A204.1 (cell line): ENCODE data around the gene XYLT1.

Experiments
- FAIRE-seq: peaks from 2 replicates; lab custom pipeline; 2012; peaks lifted over from hg19 to GRCh38; lab: Jason Lieb, UNC

The XYLT1 gene

DNA sequence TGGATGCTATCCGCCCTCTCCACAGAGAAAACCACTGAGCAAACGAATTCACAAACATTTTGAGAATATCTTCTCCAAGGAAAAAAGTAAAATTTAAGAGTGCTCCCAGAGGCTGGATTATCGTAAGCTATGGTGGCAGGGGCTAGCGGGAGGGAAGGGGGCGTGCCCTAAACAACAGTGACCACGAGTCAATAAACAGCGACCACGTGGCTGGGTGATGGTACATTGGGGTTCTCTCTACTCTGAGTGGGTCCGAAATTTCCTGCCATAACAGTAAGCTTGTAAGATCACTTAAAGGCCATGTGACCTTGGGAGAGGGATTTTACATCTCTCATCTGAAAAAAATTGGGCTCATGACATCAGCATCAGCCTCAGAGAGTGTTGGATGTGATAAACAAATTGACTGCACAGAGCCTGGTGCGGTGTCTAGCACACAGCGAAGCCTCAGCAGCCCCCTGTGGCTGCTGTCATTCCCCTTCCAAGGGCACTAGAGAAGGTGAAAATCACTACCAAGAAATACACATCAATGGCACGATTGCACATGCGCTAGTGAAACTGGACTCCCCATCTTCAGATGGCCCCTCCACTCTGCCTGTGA lies 213.2 kb downstream of the XYLT1 start:
- no peak for FAIRE-seq

DNA sequence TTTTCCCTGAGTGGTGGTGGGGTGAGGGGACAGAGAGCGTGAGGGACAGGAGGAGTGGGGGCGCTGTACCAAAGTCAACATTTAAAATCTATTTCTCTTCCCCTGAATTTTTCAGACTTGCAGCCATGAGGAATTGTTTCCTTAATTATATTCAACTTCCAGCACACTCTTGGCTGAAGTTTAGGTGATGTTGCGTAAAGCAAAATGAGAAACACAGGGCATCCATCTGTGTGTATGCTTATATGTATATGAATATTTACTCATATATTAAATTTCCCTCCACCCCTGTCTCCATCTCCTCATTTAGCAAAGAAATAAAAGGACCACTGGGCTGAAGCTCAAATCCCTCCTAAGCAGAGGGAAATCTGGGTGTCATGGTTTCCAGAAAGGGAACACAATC lies 218.1 kb downstream of the XYLT1 start:
- FAIRE-seq, result no peak

DNA sequence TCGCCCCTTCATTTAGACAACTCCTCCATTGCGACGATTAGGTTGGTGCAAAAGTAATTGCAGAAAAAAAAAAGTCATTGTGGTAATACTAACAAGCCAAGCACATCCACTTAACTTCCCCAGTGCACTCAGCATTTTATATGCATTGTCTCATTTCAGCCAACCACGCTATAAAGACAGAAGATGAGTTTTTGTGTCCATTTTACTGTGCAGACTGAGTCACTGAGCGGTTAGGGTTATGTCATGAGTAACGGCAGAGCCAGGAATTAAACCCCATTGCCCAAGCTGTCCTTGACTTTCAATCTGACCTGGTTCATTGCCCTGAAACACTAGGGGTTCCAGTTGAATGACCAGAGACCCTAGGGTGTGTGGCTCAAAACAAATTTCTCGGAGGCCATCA lies 218.7 kb downstream of the XYLT1 start:
- no peak for FAIRE-seq

DNA sequence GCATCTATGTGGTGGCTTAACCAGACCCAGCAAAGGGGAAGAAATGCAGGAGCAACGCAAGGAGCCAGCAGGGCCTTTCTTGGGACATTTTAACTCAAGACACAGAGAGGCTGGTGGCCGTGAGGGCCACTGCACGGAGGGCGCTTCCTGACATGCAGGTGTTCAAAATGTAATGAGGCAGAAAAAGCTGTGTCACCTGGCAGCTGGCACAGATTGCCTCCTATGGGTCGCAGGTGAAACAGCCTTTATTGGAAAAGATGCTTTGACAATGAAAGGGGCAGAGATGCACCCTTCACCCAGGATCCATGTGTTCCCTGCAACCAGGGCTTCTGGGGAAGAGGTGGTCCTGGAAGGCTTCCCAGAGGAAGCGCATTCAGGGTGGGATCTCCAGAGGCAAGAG lies 219.3 kb downstream of the XYLT1 start:
- no peak for FAIRE-seq

DNA sequence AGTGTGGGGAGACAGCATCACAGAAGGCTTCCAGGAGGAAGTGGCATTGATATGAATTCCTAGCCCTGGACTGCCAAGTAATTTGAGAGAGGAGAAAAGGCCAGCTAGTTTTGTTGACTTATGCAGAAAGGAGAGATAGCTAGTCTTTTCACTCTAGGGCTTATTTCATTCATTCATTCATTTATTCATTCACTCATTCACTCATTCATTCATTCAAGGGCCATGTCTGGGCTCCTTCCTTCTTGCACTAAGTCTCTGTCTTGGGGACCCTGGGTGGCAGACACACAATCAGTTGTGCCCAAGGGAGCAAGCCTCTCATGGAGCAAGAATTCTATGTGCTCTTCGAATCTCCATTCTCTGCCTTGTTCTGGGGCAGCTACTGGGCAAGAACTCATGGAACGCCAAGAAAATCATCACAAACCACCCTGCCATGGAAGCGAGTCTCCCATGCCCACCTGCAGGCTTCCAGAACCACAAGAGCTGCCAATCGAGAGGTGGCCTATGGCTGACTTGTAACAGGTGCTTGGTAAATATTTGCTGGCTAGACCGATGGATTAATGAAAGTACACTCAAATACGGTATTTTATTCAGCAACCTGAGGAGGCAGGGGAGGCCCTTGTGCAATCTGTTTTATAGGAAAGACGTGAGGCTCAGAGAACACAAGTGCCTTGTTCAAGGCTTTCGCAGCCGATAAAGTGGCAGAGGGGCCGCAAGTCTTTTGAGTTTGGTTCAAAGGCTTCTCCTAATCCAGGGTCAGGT lies 223.6 kb downstream of the XYLT1 start:
- no peak for FAIRE-seq

DNA sequence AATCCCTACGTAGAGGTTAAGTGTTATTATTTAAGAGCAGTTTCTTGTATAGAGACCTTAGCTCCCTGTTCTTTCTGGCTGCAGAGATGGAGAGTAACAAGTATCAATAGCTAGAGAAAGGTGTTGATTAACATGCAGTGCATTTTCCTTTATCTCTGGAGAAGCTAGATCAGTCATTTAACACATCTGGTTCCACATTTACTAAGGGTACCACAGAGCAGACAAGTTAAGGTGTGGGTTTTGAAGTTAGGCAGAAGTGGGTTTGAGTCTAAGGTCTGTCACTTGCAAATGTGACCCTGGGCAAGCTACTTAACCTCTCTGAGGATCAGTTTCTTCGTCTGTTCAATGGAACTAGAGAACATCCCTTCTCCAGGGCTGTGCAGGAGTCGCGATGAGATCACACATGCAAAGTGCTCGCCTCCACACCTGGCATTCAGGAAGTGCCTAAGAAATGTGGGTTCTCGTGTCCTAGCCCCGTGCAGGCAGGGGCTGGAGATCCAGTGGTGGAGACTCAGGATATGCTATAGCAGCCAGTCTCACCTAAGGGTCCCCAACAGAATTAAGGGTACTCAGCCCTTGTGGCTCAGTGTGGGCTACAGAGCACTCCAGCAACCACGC lies 224.4 kb downstream of the XYLT1 start:
- no peak for FAIRE-seq

DNA sequence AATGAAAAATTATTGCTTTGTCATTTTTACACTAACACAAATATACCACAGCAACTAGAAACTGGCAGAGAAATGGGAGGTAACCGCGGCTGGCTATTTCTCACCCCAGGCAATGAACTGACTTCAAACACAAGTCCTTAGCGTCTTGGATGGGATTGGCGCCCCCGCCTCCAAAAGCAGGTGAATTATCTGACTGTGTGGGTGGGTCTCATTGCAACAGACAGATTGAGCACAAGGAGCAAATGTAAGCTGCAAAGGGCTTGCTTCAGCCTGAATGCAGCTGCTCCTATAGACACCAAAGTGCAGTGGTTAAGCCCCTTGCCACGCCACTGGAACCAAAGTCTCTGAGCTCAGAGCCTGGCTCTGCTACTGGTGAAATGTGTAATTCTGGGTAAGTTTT lies 225.0 kb downstream of the XYLT1 start:
- no peak for FAIRE-seq

DNA sequence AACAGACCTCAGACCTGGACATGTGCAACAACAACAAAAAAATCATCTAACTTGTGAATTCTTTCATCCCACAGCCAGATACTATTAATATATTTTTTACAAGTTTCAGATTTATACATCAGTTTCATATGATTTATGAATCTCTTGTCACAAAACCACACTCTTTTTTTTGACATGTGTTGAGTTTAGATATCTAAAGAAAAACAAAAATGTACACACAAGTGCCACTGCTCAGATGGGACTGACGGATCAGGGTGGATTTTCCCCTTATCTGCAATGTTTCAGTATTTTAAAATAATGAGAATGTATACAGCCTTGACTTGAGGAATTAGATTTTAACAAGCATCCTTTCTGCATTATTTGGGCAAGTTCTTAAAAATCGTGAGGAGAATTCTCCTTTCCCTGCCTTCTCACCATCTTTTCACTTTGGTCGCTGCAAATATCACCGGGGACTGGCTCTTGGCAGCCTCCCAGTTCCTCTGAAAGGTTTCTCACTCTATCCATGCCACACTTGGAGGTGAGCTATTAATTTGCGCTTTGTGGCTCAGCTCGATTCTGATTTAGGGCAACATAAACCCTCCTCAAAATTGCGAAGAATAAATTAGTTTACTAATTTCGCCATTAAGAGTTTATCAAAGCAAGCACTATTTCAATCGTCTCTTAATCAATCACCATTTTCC lies 225.7 kb downstream of the XYLT1 start:
- no peak for FAIRE-seq

DNA sequence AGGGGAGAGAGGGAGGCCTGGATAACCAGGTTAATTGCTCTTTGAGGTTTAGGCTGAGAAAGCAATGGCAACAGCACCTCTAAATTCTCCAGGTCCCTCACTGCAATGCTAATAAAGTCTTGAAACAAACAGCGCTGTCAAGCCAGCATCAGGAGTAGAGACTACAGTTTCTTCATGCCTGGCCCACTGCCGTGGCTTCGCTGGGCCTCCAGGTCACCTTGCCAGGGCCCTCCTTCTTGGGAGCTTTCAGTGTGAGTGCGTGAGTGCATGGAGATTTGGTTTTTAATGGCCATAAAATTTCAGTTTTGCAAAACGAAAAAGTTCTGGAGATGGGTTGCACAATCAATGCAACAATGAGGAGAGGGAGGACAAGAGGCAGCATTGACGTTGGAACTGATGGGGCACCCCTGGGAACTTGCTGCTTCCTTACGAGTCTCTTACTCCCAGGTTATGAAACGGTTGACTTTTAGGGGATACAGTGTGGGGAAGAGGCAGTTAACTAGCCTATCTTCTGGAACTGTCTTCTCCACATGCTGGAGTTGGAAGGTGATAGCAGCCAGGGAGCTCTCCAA lies 229.4 kb downstream of the XYLT1 start:
- no peak for FAIRE-seq

DNA sequence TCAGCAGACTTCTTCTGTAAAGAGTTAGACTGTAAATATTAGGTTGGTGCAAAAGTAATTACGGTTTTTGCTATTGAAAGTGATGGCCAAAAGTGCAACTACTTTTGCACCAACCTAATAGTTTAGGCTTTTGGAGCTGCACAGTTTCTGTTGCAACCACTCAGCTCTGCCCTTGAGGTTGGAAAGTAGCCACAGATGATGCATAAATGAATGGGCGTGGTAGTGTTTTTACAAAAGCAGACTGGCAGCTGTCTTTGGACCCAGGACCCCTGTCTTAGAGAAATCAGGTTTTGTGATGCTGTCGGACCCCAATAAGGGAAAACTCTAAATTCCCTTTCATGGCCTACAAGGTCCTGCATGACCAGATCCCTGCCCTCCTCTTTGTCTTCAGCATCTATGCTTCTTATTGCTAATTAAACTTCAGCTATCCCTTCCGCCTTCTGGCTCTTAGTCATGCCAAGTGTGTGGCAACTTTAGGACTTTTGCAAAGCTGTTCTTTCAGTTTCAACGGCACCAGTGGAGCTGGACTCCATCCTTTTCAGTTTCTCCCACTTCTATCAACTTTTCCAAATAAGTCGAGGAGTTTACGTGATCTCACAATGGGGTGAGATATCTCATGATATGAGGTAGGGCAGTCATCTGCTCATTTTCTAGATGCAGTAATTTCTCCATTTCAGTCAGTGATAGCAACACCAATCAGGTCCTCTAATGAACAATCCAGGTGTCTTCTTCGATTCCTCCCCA lies 232.3 kb downstream of the XYLT1 start:
- no peak for FAIRE-seq

DNA sequence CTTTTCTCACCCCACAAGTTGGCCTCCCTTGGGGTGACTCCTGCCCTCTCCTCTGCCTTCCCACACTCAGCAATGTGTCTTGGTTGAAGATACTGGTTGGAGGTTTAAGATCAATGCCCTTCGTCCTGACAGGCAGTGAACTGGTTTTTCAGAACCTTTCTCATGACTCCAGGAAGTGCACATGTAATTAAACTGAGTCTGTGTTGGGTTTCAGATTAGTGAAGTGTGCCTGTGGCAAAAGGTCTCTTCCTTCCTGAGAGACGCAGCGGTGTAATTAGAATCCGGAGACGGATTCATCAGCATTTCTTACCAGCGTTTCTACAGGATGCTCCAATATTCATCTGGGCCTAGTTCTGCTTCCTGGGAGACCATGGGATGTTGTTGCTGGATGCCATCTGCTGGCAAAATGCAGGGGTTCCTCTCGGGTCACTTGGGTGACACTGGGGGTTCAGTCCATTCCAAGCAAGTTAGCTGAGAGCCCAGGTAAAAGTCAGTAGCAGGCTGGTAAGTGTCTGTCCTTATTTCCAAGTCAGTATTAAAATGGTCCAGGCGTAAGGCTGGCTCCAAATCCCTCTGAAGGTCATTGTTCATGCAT lies 233.3 kb downstream of the XYLT1 start:
- no peak for FAIRE-seq

DNA sequence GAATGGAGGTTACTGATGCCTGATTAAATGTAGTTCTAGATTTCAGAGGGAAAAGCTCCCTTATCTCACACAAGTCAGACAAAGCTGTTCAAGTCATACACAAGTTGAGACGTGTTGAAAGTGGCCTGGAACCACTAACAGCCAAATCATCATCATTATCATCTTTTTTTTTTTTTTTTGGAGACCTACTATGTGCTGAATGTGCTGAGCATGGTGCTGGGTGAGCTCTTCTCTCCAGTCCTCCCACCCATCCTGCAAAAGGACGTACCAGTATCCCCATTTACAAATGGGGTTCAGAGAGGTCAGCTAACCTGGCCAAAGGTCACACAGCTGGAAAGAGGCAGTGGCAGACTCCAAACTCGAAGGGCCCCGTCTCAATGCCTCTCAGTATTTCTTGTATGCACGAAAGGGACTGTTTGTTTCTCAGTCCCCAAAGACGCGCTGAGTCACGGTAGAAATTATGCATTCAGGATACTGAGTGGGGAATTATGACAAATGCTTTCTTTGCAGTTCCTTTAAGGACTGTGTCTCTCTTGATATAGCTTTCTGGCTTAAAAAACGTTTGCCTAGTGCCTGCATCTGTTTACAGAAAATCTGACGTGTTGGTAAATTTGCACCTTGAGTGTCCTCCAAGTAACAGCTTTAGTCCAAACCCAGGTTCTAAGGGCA lies 235.5 kb downstream of the XYLT1 start:
- FAIRE-seq, result no peak

DNA sequence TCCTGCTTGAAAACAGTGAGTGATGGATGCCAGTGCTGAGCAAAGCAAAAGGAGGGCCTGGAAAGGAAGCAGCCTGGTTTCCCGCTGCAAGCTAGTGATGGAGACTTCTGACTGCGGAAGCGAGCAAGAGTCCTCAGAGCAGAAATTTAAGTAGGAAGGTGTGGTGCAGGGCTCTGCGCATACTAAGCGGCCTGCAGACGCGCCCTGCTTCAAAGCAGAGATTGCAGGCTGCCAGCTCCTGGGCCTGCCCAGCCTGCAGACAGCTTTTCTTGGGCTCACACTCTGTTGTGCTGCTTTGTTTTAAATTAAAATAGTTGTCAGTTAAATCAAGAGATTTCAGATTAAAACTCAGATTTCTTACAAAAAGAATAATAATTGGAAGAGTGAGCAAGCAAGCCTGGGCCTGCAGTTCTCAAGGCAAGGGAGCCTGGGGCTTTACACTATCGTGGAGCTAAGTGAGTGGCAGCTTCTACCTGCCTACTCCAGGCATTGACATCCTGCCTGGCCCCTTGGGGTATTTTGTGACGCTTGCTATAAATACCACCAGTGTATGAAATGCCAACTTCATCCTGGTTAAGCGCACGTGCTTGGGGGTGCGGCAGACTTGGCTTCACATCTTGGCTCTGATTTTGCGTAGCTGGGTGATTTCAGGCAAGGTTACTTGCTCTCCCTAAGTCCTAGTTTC lies 237.3 kb downstream of the XYLT1 start:
- FAIRE-seq, result no peak

DNA sequence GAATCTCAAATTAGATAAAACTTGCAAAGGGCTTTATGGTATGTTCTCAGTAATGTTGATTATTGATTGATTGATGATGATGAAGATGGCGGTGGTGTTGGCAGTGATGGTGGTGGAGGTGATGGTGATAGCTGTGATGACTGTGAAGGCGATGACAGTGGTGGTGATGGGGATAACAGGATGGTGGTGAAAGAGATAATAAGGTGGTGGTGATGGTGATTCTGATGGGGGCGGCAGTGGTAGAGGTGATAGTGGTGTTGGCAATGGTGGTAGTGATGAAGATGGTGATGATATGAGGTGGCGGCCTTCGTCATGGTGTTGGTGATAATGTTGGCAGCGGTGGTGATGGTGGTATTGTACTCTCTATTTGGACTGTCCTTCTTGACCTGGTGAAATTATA lies 238.3 kb downstream of the XYLT1 start:
- FAIRE-seq, result no peak

DNA sequence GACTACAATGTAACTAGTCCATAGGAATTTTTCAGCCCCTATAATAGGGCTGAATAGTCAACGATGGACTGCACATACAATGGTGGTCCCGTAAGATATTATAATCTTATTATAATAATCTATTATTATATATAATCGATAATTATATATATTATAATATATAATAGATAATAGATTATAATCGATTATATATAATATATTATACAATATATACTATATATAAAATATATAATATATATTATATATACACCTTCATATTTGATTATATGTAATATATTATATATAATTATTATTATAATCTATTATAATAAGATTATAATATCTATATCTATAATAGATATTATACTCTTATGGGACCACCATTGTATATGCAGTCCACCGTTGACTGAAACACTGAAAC lies 238.8 kb downstream of the XYLT1 start:
- FAIRE-seq, result peak; percentile 95

DNA sequence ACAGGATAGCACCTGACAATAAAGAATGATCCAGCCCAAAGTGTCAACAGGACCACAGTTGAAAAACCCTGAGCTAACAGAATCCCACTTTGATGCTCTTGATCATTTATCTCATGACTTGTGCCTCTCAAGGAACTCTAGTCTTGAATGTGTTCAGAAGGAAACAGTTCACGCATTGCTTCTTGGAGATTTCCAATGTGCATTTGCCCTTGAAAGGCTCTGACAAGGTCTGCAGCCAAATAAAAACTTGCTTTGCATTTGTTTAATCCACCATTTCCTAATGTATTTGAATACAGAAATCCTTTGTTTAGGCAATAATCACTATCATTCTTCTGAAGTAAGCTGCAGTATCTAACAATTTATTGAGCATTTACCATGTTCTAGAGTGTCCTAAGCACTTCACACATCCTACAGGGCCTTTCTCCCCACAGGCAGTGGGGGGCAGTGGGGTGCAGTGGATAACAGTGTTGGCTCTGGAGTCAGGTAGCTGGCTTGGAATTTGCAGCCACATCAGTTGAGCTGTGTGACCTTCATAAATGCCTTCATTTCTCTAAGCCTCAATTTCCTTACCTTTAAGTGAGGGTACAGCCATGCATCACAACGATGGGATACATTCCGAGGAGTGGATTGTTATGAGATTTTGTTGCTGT lies 239.7 kb downstream of the XYLT1 start:
- FAIRE-seq, result no peak

DNA sequence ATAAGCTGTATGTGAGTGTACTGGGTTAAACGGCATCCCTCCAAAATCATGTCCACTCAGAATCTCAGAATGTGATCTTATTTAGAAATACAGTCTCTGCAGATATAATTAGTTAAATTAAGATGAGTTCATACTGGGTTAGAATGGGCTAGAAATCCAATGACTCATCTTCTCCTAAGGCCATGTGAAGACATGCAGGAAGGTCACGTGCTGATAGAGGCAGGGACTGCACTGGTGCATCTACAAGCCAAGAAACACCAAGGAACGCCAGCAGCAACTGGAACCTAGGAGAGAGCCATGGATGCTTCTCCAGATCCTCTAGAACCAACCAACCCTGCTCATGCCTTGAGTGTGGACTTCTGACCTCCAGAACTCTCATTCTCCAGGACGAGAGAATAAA lies 241.0 kb downstream of the XYLT1 start:
- no peak for FAIRE-seq

DNA sequence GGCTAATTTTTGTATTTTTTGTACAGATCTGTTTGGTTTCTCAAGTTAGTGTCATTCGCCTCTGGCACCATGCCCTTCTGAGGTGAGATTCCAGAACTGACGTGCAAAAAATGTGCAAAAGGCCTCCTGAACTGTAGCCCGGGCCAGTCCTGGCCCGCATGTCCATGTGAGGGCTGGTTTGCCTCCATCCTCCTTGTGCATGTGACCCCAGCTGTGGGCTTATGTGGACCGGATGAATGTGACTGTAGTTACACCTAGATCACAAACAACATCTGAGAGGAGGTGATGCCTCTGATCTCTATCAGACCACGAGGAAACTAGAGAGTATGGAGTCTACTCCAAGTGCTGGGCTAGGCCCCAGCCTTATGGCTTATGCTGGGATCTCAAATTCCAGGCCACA lies 241.6 kb downstream of the XYLT1 start:
- FAIRE-seq, result no peak

DNA sequence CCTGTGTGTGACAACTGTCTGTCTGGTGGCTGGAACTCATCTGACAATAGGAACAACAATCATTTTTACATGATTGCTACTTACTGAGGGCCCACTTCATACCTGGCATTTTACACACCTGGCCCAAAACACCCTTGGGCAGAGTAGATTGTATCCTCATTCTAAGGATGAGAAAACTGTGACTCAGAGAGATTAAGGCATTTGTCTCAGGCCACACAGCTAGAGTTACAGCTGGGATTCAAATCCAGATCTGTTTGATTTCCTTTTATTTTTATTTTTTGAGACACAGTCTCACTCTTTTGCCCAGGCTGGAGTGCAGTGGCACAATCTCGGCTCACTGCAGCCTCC lies 242.1 kb downstream of the XYLT1 start:
- FAIRE-seq, result no peak

DNA sequence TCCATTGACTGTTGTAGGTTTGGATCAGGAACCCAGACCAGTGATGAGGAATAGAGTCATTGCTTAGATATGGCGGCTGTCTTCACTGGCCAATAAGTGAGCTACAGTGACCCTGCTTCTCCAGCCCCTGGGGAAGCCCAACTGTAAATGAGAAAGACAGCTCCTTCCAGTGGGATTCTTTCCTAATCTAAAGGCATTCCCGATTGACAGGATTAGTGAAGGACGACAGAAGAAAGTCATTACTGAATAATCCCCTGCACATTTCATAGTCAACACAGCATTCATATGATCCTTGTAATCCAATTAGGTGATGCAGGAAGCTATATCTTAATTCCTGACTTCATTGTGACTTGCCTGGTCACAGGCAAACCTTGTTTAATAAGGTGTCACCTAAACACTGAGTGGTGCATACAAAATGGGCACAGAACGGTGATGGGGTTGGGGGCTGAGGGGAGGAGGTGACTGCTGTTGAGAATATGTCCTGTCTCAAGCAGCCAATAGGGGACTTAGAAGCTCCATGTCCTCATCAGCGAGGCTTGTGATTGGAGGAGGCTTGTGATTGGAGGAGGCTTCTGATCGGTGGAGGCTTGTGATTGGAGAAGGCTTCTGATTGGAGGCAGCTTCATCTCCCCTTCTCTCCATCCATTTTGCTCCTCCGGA lies 242.6 kb downstream of the XYLT1 start:
- no peak for FAIRE-seq
